AG08395 (cell line): ENCODE data around the gene CLCNKA.
"Not testable (repeated sequence)": the region's sequence is repeated elsewhere in the genome, so short reads cannot be mapped to it uniquely, and the experiment has no call there.

Source experiments
- DNase-seq: peaks from one replicate; pipeline ENCODE4 v3.0.0; 2012; ENCODE audit warnings: mixed read lengths, low spot score

Gene CLCNKA

GRCh38 chr1:16017461-16018303 is 4.2 kb upstream of the CLCNKA start, which contains the start of gene HSPB7:
Gene HSPB7 (minus strand): TSS chr1:16018043. CDS start chr1:16017963, 80 bp downstream.
- peak; percentile 95 for DNase-seq

- DNase-seq = no peak
Measured at GRCh38 chr1:16018308-16018707, 3.5 kb upstream of the CLCNKA start.

- DNase-seq = no peak
Measured at GRCh38 chr1:16018749-16019643, 2.8 kb upstream of the CLCNKA start.

GRCh38 chr1:16019644-16020277 is 2.1 kb upstream of the CLCNKA start:
- DNase-seq = peak; percentile 62

GRCh38 chr1:16020325-16020724 is 1.5 kb upstream of the CLCNKA start:
- no peak for DNase-seq

- DNase-seq = not testable (repeated sequence)
Measured at GRCh38 chr1:16020878-16021277, 958 bp upstream of the CLCNKA start.

GRCh38 chr1:16022393-16022792 is 557 bp downstream of the CLCNKA start:
- no peak for DNase-seq

- DNase-seq = no peak
Measured at GRCh38 chr1:16023050-16023653, 1.3 kb downstream of the CLCNKA start.

GRCh38 chr1:16026302-16026701 is 4.5 kb downstream of the CLCNKA start:
- not testable (repeated sequence) for DNase-seq

- DNase-seq = no peak
Measured at GRCh38 chr1:16026723-16027484, 5.1 kb downstream of the CLCNKA start.

GRCh38 chr1:16028237-16029002 is 6.6 kb downstream of the CLCNKA start:
- DNase-seq = no peak

GRCh38 chr1:16029003-16029268 is 7.1 kb downstream of the CLCNKA start:
- DNase-seq = not testable (repeated sequence)

GRCh38 chr1:16029288-16029687 is 7.5 kb downstream of the CLCNKA start:
- DNase-seq = no peak

GRCh38 chr1:16031551-16031950 is 9.7 kb downstream of the CLCNKA start:
- DNase-seq = no peak

GRCh38 chr1:16032388-16033102 is 10.7 kb downstream of the CLCNKA start:
- DNase-seq = peak; percentile 96

GRCh38 chr1:16033103-16033632 is 11.3 kb downstream of the CLCNKA start:
- DNase-seq = not testable (repeated sequence)

- DNase-seq = not testable (repeated sequence)
Measured at GRCh38 chr1:16036461-16036860, 14.6 kb downstream of the CLCNKA start.

- no peak for DNase-seq
Measured at GRCh38 chr1:16038620-16038912, 16.7 kb downstream of the CLCNKA start.

- DNase-seq = not testable (repeated sequence)
Measured at GRCh38 chr1:16039871-16040270, 18.0 kb downstream of the CLCNKA start.

GRCh38 chr1:16041200-16041599 is 19.4 kb downstream of the CLCNKA start:
- no peak for DNase-seq
